ENCODE data around the gene GSG1L. TPM values are rescaled to one million over a fixed set of nuclear protein-coding genes. Genes with fewer than 3 reads are reported as not detected.

The GSG1L gene
- total and polyA plus RNA-seq, 9 of the 15 experiments (the other 6 are each of a cell fraction or from before 2014, with no cell fraction given), result not detected

GRCh38 chr16:27838536-27839175 lies 224.9 kb downstream of the GSG1L start:
- in situ Hi-C loops (cut with MboI), result no loop called here

More at GRCh38 chr16:27838536-27839175, 224.9 kb downstream of the GSG1L start:
- ChIA-PET CTCF (ENCODE audit: low intra/inter-chr PET ratio) (no interaction called here), POLR2A (no interaction called here)
- no peaks in the 10 kb centered on the region; a peak in 2 of 5 replicates for H3K4me1 ChIP-seq (replicated peaks in 1 of 2; ENCODE audit: control insufficient read depth in 2 of 2, insufficient read depth in 2 of 2, low read length in 2 of 2)
- no peaks in the 10 kb centered on the region for H3K79me2 ChIP-seq (ENCODE audit: control insufficient read depth, insufficient read depth, low read length)
- H3K9me3 ChIP-seq (replicated peaks; ENCODE audit: control insufficient read depth, insufficient read depth, low read depth, low read length), result no peaks in the 10 kb centered on the region
- H3K4me3 ChIP-seq, result no peak overlapping the region
- intact Hi-C loops (cut with micrococcal nuclease), result no loop called here
- WGBS (ENCODE audit: insufficient coverage, low coverage, missing lambda C conversion rate), result 3% methylated on average over 3 of the region's 3 CpGs
- DNase-seq (ENCODE audit: extremely low read depth in 1 of 4, low spot score in 3 of 4) (no peak), ATAC-seq (no peak), FAIRE-seq (no peak)
- H3K4me2 ChIP-seq (ENCODE audit: insufficient read depth, low read length), result no peak overlapping the region
- H3K36me3 ChIP-seq (ENCODE audit: control insufficient read depth, insufficient read depth, low read length), result no peaks in the 10 kb centered on the region
- no TSS peak for BruUV-seq (replicated peaks)
- no peak overlapping the region for H2AFZ ChIP-seq (ENCODE audit: low read depth, low read length)
- H3K9me1 ChIP-seq (ENCODE audit: control insufficient read depth, insufficient read depth, low read length), result no peaks in the 10 kb centered on the region
- H3K27ac ChIP-seq (ENCODE audit: extremely low read depth, low read depth, low read length), result no peak overlapping the region
- peaks cover 5% of the 10 kb centered on the region; the same call in 1 of the 2 replicates for H4K20me1 ChIP-seq (replicated peaks; ENCODE audit: control insufficient read depth, insufficient read depth, low read length)
- peaks cover 10 to 25% of the 10 kb centered on the region in 2 experiments; a peak in 3 of 5 replicates for H3K27me3 ChIP-seq (ENCODE audit: control insufficient read depth in 2 of 2, insufficient read depth in 2 of 2, low read length in 2 of 2)
- H3K9ac ChIP-seq (ENCODE audit: insufficient read depth in 1 of 2, low read depth in 2 of 2, low read length in 2 of 2), result no peak overlapping the region
- TF ChIP-seq HMBOX1 (IDR thresholded peaks at IDR 0.05), result no peak
- no peak for TF ChIP-seq ESRRA (IDR thresholded peaks at IDR 0.05; ENCODE audit: borderline replicate concordance, low read depth)
- no peak for TF ChIP-seq SAFB (IDR thresholded peaks at IDR 0.05; ENCODE audit: borderline replicate concordance, low read depth, low read length)
- TF ChIP-seq MYC (IDR thresholded peaks at IDR 0.05; ENCODE audit: low read depth, low read length), result no peak
- TF ChIP-seq MYC (CRISPR knock-in tag; IDR thresholded peaks at IDR 0.05; ENCODE audit: borderline replicate concordance, low read depth), result no peak
- no peak for TF ChIP-seq ZNF57 (CRISPR knock-in tag; IDR thresholded peaks at IDR 0.05)

Measured in K562 (cell line).